ENCODE measurements around the gene COL2A1.

COL2A1 gene

DNA sequence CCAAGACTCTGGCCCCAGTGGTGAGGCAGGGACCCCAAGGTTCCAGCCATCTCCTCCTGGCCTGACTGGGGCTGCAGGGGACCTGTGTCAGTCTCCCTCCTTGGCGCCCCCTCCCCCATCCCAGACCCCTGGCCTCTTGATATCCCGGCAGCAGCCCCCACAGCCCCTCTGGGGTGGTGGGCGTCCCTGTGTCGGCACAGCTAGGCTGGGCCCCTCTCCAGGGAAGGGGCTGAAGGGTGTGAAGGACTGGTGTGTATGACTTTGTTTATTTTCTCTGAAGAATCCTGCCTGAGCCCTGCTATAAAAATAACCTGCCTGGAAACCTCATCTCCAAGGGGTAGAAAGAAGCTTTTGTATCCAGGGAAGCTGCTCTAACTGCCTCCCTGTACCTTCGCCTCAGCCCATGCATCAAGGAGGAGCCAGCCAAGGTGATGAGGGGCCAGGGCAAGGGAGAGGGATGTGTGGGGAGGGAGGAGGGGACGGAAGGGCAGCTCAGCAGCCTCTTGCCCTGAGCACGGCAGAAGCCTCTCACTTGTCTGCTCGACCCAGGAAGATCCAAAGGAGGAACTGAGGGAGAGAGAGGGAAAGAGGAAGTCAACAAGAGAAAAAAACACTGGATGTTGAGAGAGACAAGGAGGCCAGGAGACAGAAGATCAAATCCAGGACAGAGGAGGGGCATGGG, 25.4 kb upstream of the COL2A1 start:
- DNase-seq = no peak

DNA sequence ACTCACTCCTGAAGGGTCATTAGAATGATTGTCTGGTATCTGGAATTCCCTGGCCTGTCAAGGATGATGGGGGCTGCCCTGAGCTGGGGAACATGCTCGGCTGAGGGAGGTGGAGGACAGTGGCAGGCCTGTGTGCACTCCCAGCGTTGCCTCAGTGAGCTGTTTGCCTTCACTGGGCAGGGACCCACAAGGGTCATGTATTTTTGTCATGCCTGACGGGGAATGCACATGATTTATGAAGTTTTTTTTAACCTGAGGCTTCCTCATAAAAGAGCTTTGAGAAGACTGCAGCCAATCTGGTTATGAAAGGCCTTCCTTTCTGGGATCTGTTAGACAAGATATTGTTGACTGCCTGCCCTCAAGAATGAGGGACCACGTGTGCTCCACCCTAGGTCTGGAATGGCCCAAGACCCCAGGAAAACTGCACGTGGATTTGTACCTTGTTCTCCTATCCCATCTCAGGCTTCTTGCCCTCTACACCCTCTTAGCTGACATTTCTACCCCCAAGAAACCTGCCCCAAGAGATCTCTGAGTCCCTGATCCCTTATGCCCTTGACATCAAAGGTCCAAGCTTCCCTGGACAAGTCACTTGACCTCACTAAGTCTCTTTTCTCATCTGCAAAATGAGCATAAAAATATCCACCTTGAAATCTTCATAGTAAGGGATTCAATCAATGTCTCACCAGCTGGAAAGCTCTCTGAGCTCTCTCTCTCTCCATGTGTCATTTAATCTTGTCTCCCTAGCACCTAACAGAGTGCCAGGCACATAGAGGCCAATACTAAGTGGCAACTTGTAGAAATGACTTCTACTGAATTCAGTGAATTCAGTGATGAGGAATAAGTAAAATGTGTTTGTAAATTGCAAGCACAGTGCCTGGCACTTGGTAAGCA, 24.5 kb upstream of the COL2A1 start:
- DNase-seq = no peak

DNA sequence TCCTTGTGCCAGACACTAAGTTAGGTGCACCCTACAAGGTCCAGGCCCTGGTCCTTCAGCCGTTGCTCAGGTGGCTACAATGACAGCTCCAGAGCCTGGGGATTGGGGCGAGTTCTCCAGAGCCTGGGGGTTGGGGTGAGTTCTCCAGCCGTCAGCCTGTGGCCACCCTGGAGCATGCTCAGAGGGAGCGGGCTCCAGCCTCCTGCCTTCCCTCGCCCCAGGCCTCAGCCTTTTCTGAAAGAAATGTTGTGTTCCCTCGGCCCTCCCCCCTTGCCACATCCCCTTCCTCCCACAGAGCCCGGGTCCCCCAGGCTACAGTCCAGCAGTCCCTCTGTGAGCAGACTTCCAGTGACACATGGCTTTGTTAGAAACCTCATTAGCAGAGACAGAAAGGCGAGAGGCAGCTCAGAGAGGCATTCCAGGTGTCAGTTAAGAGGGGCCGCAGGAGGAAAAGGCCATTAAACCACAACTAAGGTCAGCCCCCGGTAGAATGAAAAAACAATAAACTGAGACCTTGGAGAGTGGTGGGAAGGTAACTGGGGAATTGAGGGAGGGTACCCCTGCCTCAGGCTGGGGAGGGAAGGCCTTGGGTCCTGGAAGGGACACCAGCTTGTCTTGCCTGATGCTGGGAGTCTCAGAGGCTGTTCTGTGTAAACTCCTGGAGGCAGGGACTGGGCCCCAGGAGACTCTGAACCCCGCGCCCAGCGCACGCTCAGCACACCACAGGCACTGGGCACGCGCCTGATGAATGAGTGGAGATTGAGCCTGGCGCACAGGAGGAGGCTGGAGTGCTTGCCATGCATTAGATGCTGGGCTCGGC, 23.1 kb upstream of the COL2A1 start:
- no peak for DNase-seq

DNA sequence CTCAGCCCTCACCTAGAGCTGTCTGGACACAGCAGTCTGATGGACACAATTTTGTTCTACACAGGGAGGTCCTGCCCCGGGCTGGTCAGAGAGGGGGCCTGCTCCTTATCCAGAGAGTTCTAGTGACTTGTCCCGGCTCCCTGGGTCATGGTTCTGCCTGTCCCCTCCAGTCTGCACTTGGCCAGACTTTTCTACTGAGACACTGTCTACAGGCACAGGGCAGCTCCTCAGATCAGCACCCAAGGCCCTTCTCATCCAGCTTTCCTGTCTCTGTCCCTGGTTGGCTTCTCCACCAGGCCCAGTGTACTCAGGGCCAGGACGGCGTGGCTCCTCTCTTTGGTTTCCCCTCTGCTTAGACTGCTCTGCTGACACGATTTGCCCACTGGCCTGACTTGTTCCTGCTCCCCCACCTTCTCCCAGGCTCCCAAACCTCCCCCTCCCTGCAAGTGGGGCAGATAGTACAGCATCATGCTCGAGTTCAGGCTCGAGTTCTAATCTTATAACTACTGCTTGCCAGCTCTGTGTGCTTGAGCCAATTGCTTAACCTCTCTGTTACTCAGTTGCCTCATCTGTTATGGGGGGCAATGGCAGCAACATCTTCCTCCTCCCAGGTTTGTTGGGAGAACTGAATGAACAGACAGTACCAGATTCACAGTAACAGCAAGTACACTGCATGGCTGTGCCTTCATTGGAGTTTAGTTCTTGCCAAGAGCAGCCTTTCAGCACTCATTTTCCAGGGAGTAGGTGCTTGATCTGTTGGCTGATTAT, 22.0 kb upstream of the COL2A1 start:
- no peak for DNase-seq

DNA sequence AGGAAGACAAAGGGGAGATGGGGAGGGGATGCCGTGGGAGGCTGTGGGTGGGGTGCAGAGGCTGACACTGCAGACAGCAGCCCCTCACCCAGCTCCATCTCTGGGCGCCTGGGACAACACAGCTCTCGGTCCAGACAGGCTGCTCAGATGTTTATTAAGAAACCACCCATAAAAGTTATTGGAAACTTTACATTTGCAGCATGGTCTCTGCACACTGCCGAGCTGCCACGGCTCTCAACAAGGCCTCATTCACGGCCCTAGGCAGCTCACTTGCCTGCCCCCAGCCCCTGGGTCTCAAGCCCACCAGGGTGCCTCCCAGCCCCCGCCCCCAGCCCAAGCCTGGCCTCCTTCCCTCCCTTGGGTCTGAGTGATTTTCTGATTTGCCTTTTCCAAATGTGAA, 21.0 kb upstream of the COL2A1 start:
- no peak for DNase-seq

DNA sequence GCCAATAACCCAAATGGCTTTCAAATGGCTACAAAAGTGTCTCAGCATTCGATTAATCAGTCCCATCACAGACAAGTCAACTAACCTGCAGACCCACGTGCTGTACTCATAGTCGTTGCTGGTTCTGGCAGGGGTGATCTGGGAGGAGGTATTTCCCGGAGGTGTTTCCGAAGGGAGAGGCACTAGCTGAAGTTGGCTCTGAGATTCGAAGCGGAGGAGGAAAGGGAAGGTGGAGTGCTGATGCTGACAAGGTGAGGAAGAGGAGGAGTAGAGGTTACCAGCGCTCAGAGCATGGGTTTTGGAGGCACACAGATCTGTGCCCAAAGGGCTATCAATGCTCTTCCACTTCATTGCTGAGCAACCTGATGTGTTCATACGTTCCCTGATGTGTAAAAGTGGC, 20.5 kb upstream of the COL2A1 start:
- DNase-seq = no peak

DNA sequence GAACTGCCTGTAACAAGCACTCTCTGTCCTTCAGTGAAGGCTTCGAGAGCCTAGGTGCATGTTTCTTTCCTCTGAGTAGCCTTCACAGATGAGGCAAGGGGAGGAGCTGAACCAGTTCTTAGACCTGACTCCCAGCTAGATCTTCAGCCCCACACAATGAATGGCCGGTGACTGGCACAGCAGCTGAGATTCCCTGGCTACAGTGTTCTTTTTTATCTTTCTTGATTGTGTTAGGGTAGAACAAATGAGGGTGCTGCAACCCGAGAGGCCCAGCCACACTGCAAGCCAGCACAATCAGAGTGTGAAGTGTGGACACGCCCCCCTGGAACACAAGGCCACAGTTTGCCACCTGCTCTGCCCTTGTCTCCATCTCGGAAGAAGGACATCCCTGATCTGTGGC, 19.1 kb upstream of the COL2A1 start:
- DNase-seq = no peak

DNA sequence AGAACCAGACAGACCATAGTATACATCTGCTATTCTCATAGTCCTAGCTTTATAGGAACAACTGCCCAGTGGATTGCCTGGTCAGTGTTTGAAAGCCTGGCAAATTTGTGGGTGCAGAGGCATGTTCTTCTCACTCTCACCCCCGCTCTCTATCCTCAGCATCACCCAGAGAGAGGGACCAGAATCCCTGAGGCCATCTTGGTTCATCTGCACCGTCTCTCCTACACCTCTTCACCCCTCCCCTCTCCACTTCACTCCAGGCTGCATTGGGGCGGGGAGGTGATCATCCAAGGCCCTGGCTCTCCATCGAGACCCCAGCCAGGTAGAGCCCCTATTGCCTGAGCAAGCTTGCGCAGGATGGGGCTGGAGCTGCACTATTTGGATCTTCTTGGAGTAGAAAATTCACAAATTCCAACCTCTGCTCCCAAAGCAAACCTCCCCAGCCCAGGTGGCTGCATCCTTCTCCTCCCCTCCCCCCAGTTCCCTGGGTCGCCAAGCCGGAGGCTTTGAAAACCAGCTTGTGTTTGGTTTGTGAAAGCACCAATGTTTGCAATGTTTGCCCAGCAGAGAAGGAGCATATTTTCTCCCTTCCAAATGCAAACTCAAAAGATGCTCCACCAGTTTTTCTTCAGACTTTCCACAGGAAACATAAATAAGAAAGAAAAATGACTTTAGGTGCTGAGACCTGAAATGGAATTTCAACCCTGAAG, 18.6 kb upstream of the COL2A1 start:
- no peak for DNase-seq

DNA sequence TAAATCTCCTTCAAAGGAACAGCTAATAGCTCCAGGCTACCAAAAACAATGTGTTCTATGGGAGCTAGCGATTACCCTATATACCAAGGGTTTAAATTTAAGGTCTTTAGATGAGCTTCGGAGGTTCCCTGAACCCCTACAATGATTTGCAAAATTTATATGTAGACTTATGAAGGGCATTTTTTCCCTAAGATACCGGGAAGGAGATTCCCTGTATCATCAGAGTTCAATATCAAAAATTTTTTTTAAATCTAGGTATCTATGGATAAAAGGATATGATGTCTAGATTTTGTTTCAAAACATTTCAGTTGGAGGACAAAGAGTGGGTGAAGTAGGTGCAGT, 17.9 kb upstream of the COL2A1 start:
- no peak for DNase-seq

DNA sequence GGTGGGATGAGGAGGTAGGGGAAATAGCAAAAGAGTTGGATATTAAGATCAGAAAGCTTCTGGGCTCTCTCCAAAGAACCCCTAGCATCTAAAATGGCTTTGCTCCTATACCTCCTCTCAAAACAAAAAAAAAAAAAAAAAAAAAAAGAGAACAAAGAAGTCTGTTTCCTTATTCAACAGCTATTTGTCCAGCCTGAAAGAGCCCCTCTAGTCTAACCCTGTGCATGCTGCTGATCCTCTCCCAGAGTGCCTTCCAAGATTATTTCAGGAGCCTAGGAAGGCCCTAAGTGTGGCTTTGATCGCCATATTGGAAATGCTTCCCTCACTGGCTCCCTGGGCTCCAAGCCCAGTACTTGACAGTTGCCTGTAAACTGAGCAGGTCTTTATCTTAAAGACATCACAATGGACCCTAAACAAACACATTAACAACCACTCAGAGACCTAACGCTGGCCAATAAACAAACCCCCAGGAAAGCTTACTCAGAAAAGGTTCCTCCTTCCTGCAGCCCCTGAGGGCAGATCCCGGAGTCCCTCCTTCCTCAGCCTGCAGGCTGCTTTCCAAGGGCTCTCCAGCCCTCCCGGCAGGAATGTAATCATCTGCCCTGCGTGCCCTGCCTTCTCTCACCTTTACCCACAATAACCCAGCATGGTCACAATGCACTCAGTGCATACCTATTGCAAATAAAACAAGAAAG, 17.4 kb upstream of the COL2A1 start:
- no peak for DNase-seq

DNA sequence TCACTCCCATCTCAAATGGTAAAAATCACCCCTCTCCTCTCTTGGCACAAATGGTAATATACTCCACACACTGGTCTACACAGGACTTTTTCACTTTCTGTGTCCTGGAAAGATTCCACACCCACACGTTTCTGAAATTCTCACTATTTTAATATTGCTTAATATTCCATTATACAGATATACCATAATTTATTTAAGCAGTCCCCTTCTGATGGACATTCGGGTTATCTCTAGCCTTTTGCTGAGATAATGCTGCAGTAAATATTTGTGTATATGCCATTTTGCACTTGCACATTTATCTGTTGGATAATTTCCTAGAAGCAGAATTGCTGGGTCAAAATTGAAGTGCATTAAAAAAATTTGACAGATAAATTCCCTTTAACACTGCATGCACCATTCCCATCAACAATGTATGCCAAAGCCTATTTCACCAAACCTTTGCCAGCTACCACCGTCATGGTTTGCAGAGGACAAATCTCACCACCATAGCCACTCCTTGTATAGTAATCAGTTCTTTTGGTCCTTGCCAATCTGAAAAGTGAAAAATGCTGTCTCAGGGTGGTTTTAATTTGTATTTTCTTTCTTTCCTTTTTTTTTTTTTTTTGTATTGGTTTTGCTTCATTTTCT, 15.5 kb upstream of the COL2A1 start:
- no peak for DNase-seq

DNA sequence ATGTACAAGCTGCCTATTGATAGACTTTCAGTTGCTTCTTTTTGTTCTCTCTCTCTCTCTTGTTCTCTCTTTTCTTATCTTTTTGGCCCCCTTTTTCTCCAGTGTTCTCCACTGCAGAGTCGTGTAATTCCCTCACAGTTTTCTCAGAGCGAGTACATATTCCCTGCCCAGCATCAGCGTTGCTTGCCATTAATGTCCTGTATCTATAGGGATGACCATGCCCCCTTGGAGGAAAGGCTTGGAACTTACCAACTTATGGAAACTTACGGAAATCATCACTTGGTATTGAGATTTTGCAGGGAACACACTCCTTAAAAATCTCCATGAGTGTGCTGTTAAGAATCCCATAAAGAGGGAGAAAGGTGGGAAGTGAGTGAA, 14.3 kb upstream of the COL2A1 start:
- DNase-seq = no peak

DNA sequence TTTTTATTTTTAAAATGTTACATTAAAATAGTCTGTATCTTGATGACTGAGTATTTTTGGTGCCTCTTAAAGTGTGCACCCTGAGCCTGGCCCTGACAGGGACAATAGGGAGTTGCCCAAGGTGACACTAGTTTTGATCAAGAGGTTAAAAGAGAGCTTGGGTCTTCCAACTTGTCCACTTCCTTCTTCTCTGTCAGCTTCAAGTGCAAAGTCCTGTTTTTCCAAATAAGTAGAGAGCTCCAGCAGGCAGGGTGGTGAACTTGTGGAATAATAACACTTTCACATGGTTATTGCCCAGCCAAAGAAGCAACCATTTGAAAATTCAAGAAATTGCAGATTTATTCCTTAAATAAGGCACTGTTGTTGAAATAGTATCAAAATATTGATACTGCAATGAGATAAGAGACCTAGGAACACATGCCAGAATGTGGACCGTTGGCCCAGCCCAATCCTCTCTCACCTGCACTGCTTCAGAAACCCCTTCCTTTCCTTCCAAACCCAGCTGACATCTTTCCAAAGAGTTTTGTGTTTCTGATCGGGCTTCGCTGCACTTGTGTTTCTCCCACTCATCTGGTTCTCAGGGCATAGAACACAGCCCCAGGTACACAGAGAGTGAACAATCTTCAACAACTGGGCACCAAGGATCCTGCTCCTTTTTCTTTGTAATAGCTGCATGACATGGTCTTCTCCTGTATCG, 13.8 kb upstream of the COL2A1 start:
- DNase-seq = no peak

DNA sequence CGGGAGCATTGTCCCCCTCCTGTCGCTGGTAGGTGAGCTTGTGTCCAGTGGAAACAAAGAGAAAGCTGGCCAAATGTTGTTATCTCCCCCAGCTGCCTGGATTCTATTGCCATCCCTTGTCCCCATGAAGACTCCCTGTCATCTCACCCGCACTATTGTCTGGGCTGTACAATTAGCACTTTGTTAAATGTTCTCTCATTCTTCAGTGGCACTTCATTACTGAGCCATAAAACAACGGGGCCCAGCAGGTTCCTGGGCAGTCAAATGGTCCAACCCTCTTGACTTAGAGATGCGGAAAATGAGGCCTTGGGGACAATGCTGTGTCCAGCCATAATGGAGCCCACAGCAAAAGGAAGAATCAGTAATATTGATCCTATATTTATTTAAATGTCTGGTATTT, 13.2 kb upstream of the COL2A1 start:
- DNase-seq = no peak

DNA sequence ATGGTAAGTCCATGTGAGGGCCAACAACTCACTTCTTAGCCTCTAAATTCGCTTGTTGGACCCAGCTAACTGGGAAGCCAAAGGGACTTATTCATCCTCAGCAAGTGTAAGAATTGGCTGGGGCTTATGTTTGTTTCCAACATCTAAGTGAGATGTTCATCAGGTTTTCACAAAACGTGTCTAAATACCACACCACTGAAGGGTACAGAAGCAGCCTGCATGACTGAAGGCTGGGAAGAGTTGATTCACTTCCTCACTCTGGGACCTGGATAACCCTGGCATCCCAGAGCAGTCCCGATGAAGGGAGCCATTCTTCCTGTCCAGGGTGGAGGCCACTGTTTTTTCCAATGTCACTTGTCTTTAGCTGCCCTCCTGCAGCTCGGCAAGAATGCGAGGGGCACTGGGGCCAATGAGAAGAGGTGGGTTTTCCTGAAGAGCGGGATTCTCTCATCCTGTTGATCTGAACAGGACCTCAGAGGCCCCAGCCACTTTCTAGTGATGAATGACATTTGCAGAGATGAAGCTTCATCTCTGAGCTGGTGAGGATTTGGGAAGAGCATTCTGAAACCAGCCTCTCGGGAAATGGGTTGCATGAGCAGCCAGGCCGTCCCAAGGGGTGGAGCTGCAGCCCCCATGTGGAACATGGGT, 12.2 kb upstream of the COL2A1 start:
- DNase-seq = no peak

DNA sequence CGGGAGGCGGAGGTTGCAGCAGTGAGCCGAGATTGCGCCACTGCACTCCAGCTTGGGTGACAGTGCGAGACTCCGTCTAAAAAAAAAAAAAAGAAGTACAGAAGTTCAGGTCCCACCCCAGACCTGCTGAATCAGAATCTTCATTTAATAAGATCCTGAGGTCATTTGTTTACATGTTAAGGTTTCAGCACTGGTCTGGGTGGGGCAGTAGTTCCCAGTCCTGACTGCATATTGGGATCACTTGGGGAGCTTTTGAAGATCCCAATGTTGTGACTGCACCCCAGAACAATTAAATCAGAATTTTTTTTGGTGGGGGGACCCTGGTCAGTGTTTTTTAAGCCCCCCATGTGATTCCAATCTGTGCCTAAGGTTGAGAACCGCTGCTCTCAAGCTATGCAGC, 11.7 kb upstream of the COL2A1 start:
- DNase-seq = no peak

DNA sequence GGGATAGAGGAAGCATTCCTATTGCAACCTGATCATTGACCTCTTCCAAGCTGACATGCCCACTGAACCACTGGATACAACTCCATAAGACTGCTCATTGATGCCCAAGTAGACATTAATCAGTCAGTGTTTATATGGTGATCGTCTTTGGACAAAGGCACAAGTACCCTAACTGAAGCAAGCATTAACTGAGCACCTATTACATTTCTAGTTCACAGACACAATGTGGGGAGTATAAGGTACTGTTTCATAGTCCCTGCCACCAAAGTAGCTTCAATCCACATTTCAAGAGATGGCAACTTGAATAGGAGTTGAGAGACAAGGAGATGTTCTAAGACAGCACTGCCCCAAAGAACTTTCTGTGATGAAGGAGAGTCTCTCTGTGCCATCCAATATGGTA, 10.9 kb upstream of the COL2A1 start:
- DNase-seq = no peak

DNA sequence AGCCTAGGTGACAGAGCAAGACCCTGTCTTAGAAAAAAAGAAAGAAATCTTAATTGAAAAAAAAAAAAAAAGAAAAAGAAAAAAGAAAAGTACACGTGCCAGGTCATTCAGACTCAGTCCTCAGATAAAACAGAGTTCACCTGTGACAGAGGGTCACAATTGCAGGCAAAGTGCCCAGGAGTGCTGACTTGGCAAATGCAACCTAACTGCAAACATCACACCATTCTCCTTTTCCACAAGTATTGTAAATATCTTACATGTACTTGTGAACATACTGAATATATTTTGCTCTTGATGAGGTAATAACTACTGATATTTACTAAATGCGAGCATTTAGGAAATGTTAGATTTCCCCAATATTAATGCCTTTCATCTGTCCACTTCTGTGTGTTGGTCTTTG, 9.0 kb upstream of the COL2A1 start:
- no peak for DNase-seq

DNA sequence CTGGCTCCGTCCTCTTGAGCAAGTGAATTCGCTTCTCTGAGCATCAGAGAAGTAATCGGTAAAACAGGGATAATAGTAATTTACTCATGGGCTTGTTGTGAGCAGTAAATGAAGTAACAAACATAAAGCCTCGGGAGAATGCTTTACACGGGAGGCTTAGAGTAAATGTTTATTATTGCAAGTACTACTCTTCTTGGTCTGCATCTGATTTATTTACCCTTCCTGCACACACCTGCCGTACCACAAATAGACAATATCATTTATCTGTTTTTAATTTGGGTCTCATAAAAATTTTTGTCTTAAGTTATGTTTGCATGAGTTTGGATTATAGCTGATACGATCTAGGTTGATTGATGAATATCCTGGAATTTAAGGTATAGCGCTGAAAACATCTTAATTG, 7.8 kb upstream of the COL2A1 start:
- DNase-seq = no peak

DNA sequence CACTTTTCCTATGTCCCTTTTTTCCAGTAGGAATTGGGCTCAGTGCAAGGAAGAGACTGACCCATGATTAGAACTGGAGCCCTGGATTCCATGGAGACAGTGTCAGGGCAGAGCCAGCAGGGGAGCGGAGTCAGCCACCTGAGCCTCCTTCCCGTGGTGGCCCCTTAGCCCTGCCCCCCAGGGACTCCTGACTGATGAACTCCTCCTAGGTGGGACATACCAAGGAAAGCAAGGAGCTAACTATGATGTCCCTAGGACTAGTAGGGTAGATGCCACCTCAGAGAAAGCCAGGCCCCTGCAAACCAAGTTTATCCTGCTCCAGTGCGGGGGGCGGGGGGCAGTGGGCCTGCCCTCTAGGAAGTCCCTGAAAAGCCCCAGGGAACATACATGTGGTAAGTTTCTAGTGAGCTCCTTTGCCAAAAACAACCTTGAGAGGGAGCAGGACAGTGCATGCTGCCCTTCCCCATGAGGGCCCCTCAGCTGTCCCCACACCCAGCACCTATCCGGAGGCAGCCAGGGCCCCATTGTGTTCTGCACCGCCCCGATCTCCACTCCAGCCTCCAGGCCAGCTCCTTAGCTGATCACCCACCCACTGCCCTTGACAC, 6.2 kb upstream of the COL2A1 start:
- DNase-seq = no peak
